ENCODE results near the gene CENPX.

Gene CENPX

DNA sequence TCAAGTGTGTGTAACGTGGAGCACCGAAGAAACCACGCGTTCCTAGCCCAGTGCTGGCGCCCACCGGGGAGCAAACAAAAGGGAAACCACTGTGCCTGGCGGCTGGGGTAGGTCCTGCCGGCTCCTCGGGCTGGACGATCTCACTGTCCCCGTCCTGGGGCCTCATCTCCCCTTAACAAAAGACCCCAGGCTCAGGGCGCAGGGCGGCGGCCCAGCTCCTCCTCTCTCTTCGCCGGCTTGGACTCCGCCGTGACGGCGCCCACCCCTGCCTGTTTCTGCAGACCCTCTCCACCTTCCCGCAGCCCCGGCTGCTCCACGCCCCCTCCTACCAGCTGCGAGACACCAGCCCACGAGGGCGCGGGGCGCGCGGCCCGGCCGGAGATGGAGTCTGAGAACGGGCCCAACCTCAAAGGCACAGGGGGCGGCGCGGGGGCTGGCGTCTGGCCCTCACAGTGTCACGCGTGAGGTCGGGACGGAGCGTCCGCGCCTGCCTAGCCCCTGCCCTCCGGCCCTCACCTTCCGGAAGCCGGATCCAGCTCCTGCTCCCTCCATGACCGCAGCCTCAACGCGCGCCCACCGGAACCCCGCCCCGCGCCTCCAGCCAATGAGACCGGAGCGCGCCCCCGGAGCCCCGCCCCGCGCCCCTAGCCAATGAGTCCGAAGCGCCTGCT lies at the start of gene CENPX:
Gene CENPX, minus strand, starts transcription at position 569 of the 671 bp plus-strand sequence. Its CDS starts 17 bp downstream, at position 552.
- DNase-seq, result no peak

DNA sequence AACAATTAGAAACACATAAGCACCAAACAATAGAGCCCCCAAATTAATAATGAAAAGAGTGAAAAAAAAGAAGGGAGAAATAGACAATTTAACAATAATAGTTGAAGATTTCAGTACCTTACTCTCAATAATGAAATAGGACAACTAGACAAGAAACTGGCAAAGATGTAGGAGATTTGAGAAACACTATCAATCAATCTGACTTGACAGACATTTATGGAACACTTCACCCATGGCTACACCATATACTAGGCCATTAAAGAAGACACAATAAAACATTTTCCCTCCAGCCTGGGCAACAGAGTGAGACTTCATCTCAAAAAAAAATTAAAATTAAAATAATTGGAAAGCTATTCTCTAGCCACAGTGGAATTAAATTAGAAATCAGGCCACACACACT lies 47.9 kb upstream of the CENPX start:
- no peak for DNase-seq

GRCh38 chr17:82065638-82066303 lies 43.1 kb upstream of the CENPX start, which contains the start of gene DUS1L:
TSS of gene DUS1L (minus strand) at chr17:82065804. CDS start at chr17:82065059, 745 bp downstream.
- no peak for DNase-seq

GRCh38 chr17:82065193-82065637 lies 42.5 kb upstream of the CENPX start:
- no peak for DNase-seq

GRCh38 chr17:82064433-82065192 lies 41.9 kb upstream of the CENPX start:
- no peak for DNase-seq

GRCh38 chr17:82063424-82064415 lies 41.0 kb upstream of the CENPX start:
- no peak for DNase-seq

- DNase-seq, result no peak
Observed at GRCh38 chr17:82062984-82063368, 40.3 kb upstream of the CENPX start.

- DNase-seq, result no peak
Observed at GRCh38 chr17:82062076-82062983, 39.7 kb upstream of the CENPX start.

GRCh38 chr17:82061047-82061925 lies 38.6 kb upstream of the CENPX start:
- DNase-seq, result no peak

- DNase-seq, result no peak
Observed at GRCh38 chr17:82060614-82061013, 37.9 kb upstream of the CENPX start.

DNA sequence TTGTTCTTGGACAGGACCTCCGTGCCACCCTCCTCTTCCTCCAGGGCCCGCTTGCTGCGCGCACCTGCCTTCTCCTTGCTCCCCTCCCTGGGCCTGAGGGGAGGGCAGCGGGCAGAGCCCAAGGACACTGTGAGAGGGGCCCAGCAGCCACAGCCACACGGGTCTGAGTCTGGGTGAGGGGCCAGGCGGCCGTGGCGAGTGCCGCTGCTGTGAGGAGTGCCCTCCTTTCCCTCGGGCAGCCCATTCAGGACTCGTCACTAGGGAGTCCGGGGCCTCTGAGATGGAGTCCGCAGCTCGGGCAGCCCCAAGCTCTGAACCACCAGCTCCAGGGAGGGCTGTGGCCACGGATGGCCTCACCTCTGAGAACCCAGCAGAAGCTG lies 37.3 kb upstream of the CENPX start:
- DNase-seq, result no peak

GRCh38 chr17:82059272-82060000 lies 36.8 kb upstream of the CENPX start:
- DNase-seq, result no peak

- DNase-seq, result no peak
Observed at GRCh38 chr17:82058855-82059249, 36.2 kb upstream of the CENPX start.

DNA sequence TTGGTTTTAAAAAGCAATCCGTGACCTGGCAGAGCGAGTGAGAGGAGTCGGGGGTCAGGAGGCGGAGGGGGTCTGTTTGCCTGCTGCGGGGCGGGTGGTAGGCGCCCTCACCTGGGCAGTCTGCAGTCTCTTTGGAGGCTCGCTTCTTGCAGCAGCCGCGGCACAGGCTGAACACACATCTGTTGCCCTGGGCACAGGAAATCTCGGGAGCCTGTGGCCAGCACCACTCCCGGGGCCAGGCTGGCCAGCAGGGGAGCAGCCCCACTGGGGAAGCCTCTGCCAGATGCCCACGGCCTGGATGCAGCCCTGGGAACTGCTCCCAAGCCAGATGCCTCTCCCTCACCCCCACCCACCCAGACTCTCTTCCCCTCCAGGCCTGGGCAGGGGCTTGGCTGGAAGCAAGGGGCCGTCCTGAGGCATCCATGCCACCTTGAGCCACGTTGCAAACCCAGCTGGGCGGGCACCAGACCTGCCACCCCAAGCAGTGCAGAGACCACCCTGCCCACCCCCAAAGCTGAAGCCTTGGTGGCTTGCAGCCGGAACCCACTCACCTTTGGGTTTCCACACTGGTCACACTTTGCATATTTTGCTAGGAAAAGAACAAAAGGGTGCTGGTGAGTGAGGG lies 35.7 kb upstream of the CENPX start:
- DNase-seq, result no peak

GRCh38 chr17:82056729-82057621 lies 34.3 kb upstream of the CENPX start:
- DNase-seq, result no peak

GRCh38 chr17:82055965-82056728 lies 33.5 kb upstream of the CENPX start:
- DNase-seq, result no peak

Measured in amniotic stem cell (primary cell).